Vagina (tissue), 2 donors: Measurements from ENCODE around the gene PATJ. TPM values are rescaled to one million over a fixed set of nuclear protein-coding genes. Genes with fewer than 3 reads are reported as not detected.

Experiments
- DNase-seq, 2 donors: peaks; one replicate each; pipeline ENCODE4 v3.0.0-alpha.2; 2017; ENCODE audit errors: extremely low spot score in 2 of 2
- H3K27ac ChIP-seq: fragments of 200-600 bp; sonication (generic); one replicate; pipeline ENCODE4 v1.5.1; 2019
- H3K27me3 ChIP-seq: fragments of 200-600 bp; sonication (generic); one replicate; pipeline ENCODE4 v1.5.1; 2019
- H3K36me3 ChIP-seq, 2 donors: fragments of 200-600 bp; sonication (generic); one replicate each; pipeline ENCODE4 v1.5.1; 2017 to 2019
- H3K4me1 ChIP-seq: fragments of 200-600 bp; sonication (generic); one replicate; pipeline ENCODE4 v1.5.1; 2019
- H3K4me3 ChIP-seq, 2 donors: fragments of 200-600 bp; sonication (generic); 1 replicate in 1 of 2; 2 replicates in 1 of 2; pipeline ENCODE4 v1.5.1; 2016 to 2019
- H3K9me3 ChIP-seq: fragments of 200-600 bp; sonication (generic); one replicate; pipeline ENCODE4 v1.5.1; 2019
- POLR2A ChIP-seq, 2 donors: fragments of 450-650 bp; IDR thresholded peaks; one replicate each; pipeline ENCODE4 v1.6.1; 2017; ENCODE audit warnings: antibody characterized with exemption in 2 of 2, mild to moderate bottlenecking in 2 of 2, moderate library complexity in 2 of 2
- POLR2AphosphoS5 ChIP-seq, 2 donors: sonication (generic); formaldehyde crosslinking; IDR thresholded peaks; one replicate each; pipeline ENCODE4 v1.9.0; 2017; ENCODE audit warnings: antibody characterized with exemption in 2 of 2, mild to moderate bottlenecking in 2 of 2, low read depth in 1 of 2; ENCODE audit not compliant: insufficient read depth in 1 of 2
- intact Hi-C: fragments of 100-400 bp; cut with DNase I; formaldehyde crosslinking; loops from one replicate; pipeline ENCODE4 v1.15.1; 2023
- total RNA-seq: library from RNA; depleted of rRNA; stranded (reverse); fragments of >200 nt; gene quantifications from one replicate; pipeline ENCODE4 v1.2.3, GENCODE V29; 2016
- TF ChIP-seq, protein P1 (sequence below), 3 experiments: fragments of 450-650 bp in 2 of 3; fragments of 200-600 bp in 1 of 3; sonication (generic) in 1 of 3; IDR thresholded peaks; one replicate each; pipeline ENCODE4 v1.5.1; 2017 to 2019; ENCODE audit warnings: antibody characterized with exemption in 3 of 3, mild to moderate bottlenecking in 2 of 3, moderate library complexity in 2 of 3

Gene PATJ
- total RNA-seq, 1 donor from 2014 or later: 83.2 TPM

DNA sequence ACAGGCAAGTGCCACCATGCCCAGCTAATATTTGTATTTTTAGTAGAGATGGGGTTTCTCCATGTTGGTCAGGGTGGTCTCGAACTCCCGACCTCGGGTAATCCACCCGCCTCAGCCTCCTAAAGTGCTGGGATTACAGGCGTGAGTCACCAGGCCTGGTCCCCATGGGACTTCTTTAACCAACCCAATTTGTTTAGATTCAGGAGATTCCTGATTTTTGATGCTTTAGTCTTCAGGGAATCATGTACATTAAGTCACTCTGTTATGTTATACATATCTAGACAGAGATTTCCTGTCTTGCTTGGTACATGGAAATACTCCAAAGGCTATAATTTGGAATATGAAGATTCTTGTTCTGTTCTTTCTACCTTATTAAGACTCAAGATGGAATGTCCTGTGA is 250.0 kb downstream of the PATJ start:
- Histone ChIP-seq H3K27ac (no peak overlapping the region), H3K36me3 (peaks cover 0 to 10% of the 10 kb centered on the region in 2 donors), H3K4me1 (no peaks in the 10 kb centered on the region), H3K4me3 (no peak overlapping the region), H3K9me3 (no peaks in the 10 kb centered on the region), H3K27me3 (no peaks in the 10 kb centered on the region)
- no peak for DNase-seq
- intact Hi-C loops: no loop called here
- TF ChIP-seq POLR2AphosphoS5 (IDR thresholded peaks at IDR 0.05; ENCODE audit: insufficient read depth in 1 of 2, low read depth in 1 of 2): no peak
- TF ChIP-seq, protein P1, sequence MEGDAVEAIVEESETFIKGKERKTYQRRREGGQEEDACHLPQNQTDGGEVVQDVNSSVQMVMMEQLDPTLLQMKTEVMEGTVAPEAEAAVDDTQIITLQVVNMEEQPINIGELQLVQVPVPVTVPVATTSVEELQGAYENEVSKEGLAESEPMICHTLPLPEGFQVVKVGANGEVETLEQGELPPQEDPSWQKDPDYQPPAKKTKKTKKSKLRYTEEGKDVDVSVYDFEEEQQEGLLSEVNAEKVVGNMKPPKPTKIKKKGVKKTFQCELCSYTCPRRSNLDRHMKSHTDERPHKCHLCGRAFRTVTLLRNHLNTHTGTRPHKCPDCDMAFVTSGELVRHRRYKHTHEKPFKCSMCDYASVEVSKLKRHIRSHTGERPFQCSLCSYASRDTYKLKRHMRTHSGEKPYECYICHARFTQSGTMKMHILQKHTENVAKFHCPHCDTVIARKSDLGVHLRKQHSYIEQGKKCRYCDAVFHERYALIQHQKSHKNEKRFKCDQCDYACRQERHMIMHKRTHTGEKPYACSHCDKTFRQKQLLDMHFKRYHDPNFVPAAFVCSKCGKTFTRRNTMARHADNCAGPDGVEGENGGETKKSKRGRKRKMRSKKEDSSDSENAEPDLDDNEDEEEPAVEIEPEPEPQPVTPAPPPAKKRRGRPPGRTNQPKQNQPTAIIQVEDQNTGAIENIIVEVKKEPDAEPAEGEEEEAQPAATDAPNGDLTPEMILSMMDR (IDR thresholded peaks at IDR 0.05): no peak

DNA sequence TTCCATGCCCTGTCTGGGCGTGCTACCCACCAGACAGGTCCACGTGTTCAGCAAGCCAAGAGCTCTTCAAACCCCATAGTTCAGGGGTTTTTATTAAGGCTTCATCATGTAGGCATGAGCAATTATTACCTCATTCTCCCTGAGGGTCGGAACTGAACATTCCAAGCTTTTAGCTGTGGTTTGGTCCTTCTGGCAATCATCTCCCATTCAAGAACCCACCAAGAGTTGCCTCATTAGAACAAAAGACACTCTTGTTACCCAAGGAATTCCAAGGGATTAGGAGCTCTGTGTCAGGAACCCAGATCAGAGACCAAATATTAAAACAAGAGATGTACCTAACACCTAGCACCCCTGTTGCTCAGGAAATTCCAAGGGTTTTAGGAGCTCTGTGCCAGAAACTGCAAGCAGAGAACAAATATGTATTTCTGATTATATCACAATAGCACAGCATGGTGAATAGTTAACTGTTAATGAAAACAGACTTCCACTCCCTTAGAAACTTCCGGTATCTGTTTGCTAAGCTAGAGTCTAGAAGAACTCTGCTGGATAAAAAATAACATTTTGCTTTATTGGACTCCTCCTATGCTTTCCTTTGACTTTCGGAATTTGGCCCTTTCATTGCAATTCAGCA is 251.2 kb downstream of the PATJ start:
- Histone ChIP-seq H3K4me1 (no peaks in the 10 kb centered on the region), H3K4me3 (no peak overlapping the region), H3K27me3 (no peaks in the 10 kb centered on the region), H3K27ac (no peak overlapping the region), H3K36me3 (peaks cover 0 to 10% of the 10 kb centered on the region in 2 donors), H3K9me3 (no peaks in the 10 kb centered on the region)
- intact Hi-C loops: no loop called here
- TF ChIP-seq POLR2AphosphoS5 (IDR thresholded peaks at IDR 0.05; ENCODE audit: insufficient read depth in 1 of 2, low read depth in 1 of 2): no peak
- TF ChIP-seq, protein P1 (IDR thresholded peaks at IDR 0.05): no peak
- no peak for TF ChIP-seq POLR2A (IDR thresholded peaks at IDR 0.05)
- DNase-seq: no peak

DNA sequence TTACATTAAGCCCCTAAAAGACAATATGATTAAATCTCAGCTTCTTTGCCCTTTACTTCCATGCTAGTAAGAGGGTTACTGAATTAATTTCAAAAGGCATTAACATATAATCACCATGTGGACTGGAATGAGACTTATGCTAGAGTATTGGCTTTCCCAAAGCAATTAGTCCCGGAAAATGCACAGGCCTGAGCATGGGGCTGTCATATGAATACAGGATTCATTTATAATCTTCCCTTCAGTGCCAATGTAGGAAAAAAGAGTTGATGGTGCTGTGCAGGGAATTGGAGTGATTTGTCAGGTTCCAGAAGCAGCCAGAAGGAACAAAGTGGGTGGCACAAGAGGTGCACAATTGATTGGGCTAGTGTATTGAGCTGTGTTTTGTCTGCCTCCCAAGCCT is 253.4 kb downstream of the PATJ start:
- TF ChIP-seq POLR2A (IDR thresholded peaks at IDR 0.05): no peak
- TF ChIP-seq, protein P1 (IDR thresholded peaks at IDR 0.05): no peak
- H3K27me3 ChIP-seq: no peaks in the 10 kb centered on the region
- no peaks in the 10 kb centered on the region for H3K9me3 ChIP-seq
- no peak overlapping the region for H3K4me3 ChIP-seq
- no peaks in the 10 kb centered on the region for H3K4me1 ChIP-seq
- no peak overlapping the region for H3K27ac ChIP-seq
- intact Hi-C loops: no loop called here
- no peak for DNase-seq
- H3K36me3 ChIP-seq: peaks cover 0 to 10% of the 10 kb centered on the region in 2 donors

DNA sequence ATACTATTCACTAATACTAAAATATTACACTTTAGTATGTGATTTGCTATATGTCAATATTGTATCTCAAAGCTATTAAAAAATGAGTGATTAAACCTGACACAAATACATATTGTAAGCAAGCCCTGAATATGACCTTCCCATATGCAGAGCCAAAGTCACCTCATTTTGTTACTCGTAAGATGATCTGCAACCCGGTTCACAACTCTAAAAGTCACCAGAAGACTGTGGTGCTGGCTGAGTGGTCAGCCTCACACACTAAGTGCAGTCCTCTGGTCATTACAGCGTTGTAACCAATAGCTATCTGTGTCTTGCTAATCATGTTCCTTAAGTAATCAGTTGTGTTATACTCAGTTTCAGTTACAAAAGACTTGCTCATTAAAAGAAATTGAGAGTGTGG is 254.8 kb downstream of the PATJ start:
- H3K27me3 ChIP-seq: no peaks in the 10 kb centered on the region
- intact Hi-C loops: no loop called here
- no peaks in the 10 kb centered on the region for H3K4me1 ChIP-seq
- peaks cover 0 to 6% of the 10 kb centered on the region in 2 donors for H3K36me3 ChIP-seq
- no peak overlapping the region for H3K27ac ChIP-seq
- H3K4me3 ChIP-seq: no peak overlapping the region
- TF ChIP-seq, protein P1 (IDR thresholded peaks at IDR 0.05): no peak
- TF ChIP-seq POLR2AphosphoS5 (IDR thresholded peaks at IDR 0.05; ENCODE audit: insufficient read depth in 1 of 2, low read depth in 1 of 2) (no peak), POLR2A (IDR thresholded peaks at IDR 0.05) (no peak)
- no peak for DNase-seq
- no peaks in the 10 kb centered on the region for H3K9me3 ChIP-seq

DNA sequence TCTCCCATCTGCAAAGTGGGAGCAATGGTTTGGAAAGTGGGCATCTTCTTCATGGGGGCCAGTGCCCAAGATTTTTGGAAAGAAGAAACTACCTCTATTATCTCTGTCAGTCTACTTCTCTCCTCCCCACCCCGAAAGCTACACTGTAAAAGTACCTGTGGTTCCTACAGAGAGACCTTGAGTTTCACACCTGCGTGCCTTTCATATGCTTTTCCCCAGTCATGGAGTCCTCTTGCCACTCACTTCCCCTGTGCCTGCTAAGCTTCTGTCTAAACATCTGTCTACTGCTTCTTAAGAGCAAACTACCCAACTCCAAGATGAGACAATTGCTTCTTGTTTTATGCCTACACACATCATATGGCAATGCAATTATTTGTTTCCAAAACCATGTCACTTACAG is 261.5 kb downstream of the PATJ start:
- no peak for DNase-seq
- H3K27ac ChIP-seq: no peak overlapping the region
- TF ChIP-seq POLR2A (IDR thresholded peaks at IDR 0.05): no peak
- TF ChIP-seq, protein P1 (IDR thresholded peaks at IDR 0.05): no peak
- TF ChIP-seq POLR2AphosphoS5 (IDR thresholded peaks at IDR 0.05; ENCODE audit: insufficient read depth in 1 of 2, low read depth in 1 of 2): no peak
- no peaks in the 10 kb centered on the region for H3K4me1 ChIP-seq
- H3K36me3 ChIP-seq: no peaks in the 10 kb centered on the region
- H3K9me3 ChIP-seq: no peaks in the 10 kb centered on the region
- no peaks in the 10 kb centered on the region for H3K27me3 ChIP-seq
- intact Hi-C loops: no loop called here
- no peak overlapping the region for H3K4me3 ChIP-seq
